ENCODE results near the gene YDJC. TPM values are rescaled to one million over a fixed set of nuclear protein-coding genes. Genes with fewer than 3 reads are reported as not detected.

The YDJC gene
- total RNA-seq, 1 experiment from 2014 or later: 25.7 TPM

DNA sequence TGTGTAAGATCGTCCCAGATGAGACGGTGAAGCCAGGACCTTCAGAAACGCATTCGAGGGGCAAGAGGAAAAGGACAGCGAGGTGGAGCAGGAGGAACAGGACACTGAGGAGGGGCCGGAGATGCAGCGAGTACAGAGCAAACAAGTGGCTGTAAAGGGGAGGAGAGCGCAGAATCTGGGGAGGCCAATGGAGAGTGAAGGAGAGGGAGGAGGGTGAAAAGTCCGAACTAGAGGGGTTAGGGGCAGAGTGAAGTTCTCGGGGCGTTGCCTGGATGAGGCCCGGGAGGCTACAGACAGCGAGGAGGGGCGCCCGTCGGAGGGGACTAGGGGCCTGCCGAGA lies 27.2 kb upstream of the YDJC start:
- BruUV-seq (replicated peaks): no TSS peak
- Histone ChIP-seq H3K9me2 (ENCODE audit: insufficient read depth) (no peaks in the 10 kb centered on the region), H3K4me1 (replicated peaks; ENCODE audit: insufficient read depth) (0 out of 2 replicates have a peak, but pooled peaks cover 5% of the 10 kb centered on the region), H3K27me3 (ENCODE audit: insufficient read depth, low read depth) (no peaks in the 10 kb centered on the region), H4K20me1 (ENCODE audit: insufficient read depth) (no peaks in the 10 kb centered on the region), H3K36me3 (ENCODE audit: low read depth) (no peaks in the 10 kb centered on the region), H3K9me3 (ENCODE audit: insufficient read depth, low read depth) (no peaks in the 10 kb centered on the region), H3F3A (ENCODE audit: insufficient read depth, low read depth) (peaks cover 12% of the 10 kb centered on the region; the same call in 1 of the 2 replicates), H3K4me2 (peak overlapping the region; percentile 68), H3K4me3 (peak overlapping the region; percentile 58; the same call in 1 of the 2 replicates), H2AFZ (no peak overlapping the region), H3K79me2 (ENCODE audit: low read depth) (no peaks in the 10 kb centered on the region), H3K27ac (no peak overlapping the region)
- no peak for DNase-seq
- CTCF ChIA-PET: no interaction called here
- intact Hi-C loops (cut with micrococcal nuclease; ENCODE audit: unreplicated experiment): no loop called here
- no peak for TF ChIP-seq EZH2 (IDR thresholded peaks at IDR 0.05; ENCODE audit: low read depth)
- TF ChIP-seq, protein P1, sequence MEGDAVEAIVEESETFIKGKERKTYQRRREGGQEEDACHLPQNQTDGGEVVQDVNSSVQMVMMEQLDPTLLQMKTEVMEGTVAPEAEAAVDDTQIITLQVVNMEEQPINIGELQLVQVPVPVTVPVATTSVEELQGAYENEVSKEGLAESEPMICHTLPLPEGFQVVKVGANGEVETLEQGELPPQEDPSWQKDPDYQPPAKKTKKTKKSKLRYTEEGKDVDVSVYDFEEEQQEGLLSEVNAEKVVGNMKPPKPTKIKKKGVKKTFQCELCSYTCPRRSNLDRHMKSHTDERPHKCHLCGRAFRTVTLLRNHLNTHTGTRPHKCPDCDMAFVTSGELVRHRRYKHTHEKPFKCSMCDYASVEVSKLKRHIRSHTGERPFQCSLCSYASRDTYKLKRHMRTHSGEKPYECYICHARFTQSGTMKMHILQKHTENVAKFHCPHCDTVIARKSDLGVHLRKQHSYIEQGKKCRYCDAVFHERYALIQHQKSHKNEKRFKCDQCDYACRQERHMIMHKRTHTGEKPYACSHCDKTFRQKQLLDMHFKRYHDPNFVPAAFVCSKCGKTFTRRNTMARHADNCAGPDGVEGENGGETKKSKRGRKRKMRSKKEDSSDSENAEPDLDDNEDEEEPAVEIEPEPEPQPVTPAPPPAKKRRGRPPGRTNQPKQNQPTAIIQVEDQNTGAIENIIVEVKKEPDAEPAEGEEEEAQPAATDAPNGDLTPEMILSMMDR (conservative IDR thresholded peaks at IDR 0.05): no peak
- POLR2A ChIA-PET (ENCODE audit: unreplicated experiment): no interaction called here

DNA sequence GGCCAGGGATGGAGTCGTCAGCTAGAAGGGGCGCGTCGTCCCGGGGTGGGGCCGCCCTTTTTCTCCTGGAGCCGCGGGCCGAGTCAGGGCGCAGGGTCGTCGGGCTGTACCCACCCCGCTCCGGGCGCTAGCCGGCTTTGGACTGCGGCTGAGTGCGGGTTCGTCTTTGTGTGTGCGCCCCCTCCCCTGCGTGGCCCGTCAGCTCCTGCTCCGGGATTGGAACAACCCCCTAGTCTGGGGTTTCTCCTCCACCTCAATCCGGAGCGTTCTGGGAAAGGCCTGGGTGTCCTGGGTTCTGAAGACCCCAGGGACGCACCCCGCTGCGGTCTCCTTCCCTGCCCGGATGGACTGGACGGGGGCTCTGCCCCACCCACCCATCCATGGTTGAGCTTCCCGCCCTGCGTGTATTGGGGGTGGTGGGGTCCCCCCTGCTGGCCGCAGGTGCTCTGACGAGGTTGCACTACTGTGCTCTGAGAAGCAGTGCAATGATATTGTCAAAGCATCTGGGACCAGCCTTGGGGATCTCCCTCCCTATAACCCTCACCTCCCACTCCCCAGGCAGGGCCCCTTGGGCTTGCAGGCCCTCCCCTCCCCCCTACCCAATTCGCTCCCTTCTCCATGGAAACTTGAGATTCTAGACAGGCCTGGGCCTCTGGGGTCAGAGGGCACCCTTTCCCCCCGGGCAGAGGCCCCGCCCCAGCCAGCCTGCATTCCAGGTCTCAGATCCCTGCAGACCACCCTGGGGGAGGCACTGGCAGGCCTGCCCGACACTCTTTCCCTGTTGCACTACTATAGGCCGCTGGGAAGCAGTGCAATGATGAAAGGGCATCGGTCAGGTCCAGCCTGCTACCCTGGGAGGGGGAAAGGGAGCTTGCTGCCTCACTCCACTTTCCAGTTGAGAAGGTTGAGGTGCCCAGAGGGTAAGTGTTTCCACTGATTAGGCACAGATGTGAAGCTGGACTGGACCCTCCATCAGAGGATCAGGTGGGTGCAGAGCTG lies 23.0 kb upstream of the YDJC start:
- Histone ChIP-seq H4K20me1 (ENCODE audit: insufficient read depth) (no peaks in the 10 kb centered on the region), H3K4me3 (peak overlapping the region; percentile 56), H3F3A (ENCODE audit: insufficient read depth, low read depth) (peaks cover 12% of the 10 kb centered on the region; the same call in 1 of the 2 replicates), H3K27me3 (ENCODE audit: insufficient read depth, low read depth) (no peaks in the 10 kb centered on the region), H2AFZ (peak overlapping the region; percentile 87; the same call in 1 of the 2 replicates), H3K4me2 (peak overlapping the region; percentile 92), H3K36me3 (ENCODE audit: low read depth) (no peaks in the 10 kb centered on the region), H3K9me3 (ENCODE audit: insufficient read depth, low read depth) (no peaks in the 10 kb centered on the region), H3K27ac (no peak overlapping the region), H3K4me1 (replicated peaks; ENCODE audit: insufficient read depth) (0 out of 2 replicates have a peak, but pooled peaks cover 8% of the 10 kb centered on the region), H3K79me2 (ENCODE audit: low read depth) (no peaks in the 10 kb centered on the region), H3K9me2 (ENCODE audit: insufficient read depth) (no peaks in the 10 kb centered on the region)
- DNase-seq: no peak
- intact Hi-C loops (cut with micrococcal nuclease; ENCODE audit: unreplicated experiment): no loop called here
- TSS peak; percentile 45 for BruUV-seq (replicated peaks)
- ChIA-PET POLR2A (ENCODE audit: unreplicated experiment) (no interaction called here), CTCF (no interaction called here)
- TF ChIP-seq, protein P1 (conservative IDR thresholded peaks at IDR 0.05): no peak
- no peak for TF ChIP-seq EZH2 (IDR thresholded peaks at IDR 0.05; ENCODE audit: low read depth)

- no TSS peak for BruUV-seq (replicated peaks)
- Histone ChIP-seq H3K4me2 (peak overlapping the region; percentile 92), H3F3A (ENCODE audit: insufficient read depth, low read depth) (peaks cover 11% of the 10 kb centered on the region; the same call in 1 of the 2 replicates), H4K20me1 (ENCODE audit: insufficient read depth) (no peaks in the 10 kb centered on the region), H3K27me3 (ENCODE audit: insufficient read depth, low read depth) (no peaks in the 10 kb centered on the region), H3K4me1 (replicated peaks; ENCODE audit: insufficient read depth) (0 out of 2 replicates have a peak, but pooled peaks cover 8% of the 10 kb centered on the region), H3K4me3 (peak overlapping the region; percentile 56), H3K79me2 (ENCODE audit: low read depth) (no peaks in the 10 kb centered on the region), H3K9me3 (ENCODE audit: insufficient read depth, low read depth) (no peaks in the 10 kb centered on the region), H3K36me3 (ENCODE audit: low read depth) (no peaks in the 10 kb centered on the region), H3K27ac (no peak overlapping the region), H3K9me2 (ENCODE audit: insufficient read depth) (no peaks in the 10 kb centered on the region), H2AFZ (peak overlapping the region; percentile 87)
- CTCF ChIA-PET: no interaction called here
- intact Hi-C loops (cut with micrococcal nuclease; ENCODE audit: unreplicated experiment): no loop called here
- TF ChIP-seq EZH2 (IDR thresholded peaks at IDR 0.05; ENCODE audit: low read depth): no peak
- TF ChIP-seq, protein P1 (conservative IDR thresholded peaks at IDR 0.05): no peak
- POLR2A ChIA-PET (ENCODE audit: unreplicated experiment): no interaction called here
- DNase-seq: peak; percentile 71 to 77
Observed at GRCh38 chr22:21652010-21652546, 22.3 kb upstream of the YDJC start.
